Esophagus muscularis mucosa (tissue), 4 donors: ENCODE data around the gene GLIS2. TPM values are rescaled to one million over a fixed set of nuclear protein-coding genes. Genes with fewer than 3 reads are reported as not detected.

Experiments
- DNase-seq: peaks from one replicate; pipeline ENCODE4 v3.0.0-alpha.2; 2017; ENCODE audit errors: extremely low spot score
- H3K27ac ChIP-seq, 4 donors: fragments of 200-600 bp; sonication (generic); replicated peaks in 1 of 4; 1 replicate in 3 of 4; 2 replicates in 1 of 4; pipeline ENCODE4 v1.5.1; 2016 to 2019; ENCODE audit warnings: mild to moderate bottlenecking in 1 of 4
- H3K27me3 ChIP-seq, 4 donors: fragments of 200-600 bp; sonication (generic); one replicate each; pipeline versions ENCODE4 v1.5.1 to v1.6.0; 2016 to 2019
- H3K36me3 ChIP-seq, 4 donors: fragments of 200-600 bp; sonication (generic); one replicate each; pipeline ENCODE4 v1.5.1; 2016 to 2019
- H3K4me1 ChIP-seq, 4 donors: fragments of 200-600 bp; sonication (generic); one replicate each; pipeline ENCODE4 v1.5.1; 2016 to 2019
- H3K4me3 ChIP-seq, 4 donors: fragments of 200-600 bp; sonication (generic); 1 replicate in 2 of 4; 2 replicates in 2 of 4; pipeline ENCODE4 v1.5.1; 2016 to 2019; ENCODE audit warnings: mild to moderate bottlenecking in 4 of 4, moderate library complexity in 1 of 4
- H3K9me3 ChIP-seq, 4 donors: fragments of 200-600 bp; sonication (generic); 1 replicate in 3 of 4; 2 replicates in 1 of 4; pipeline ENCODE4 v1.5.1; 2016 to 2019
- CTCF ChIP-seq, 3 experiments: fragments of 200-600 bp in 2 of 3; fragments of 450-650 bp in 1 of 3; sonication (generic) in 2 of 3; IDR thresholded peaks; one replicate each; pipeline ENCODE4 v1.5.1; 2017 to 2019; ENCODE audit warnings: antibody characterized with exemption in 3 of 3, mild to moderate bottlenecking in 2 of 3, moderate library complexity in 1 of 3
- EP300 ChIP-seq: sonication (generic); formaldehyde crosslinking; IDR thresholded peaks from one replicate; pipeline ENCODE4 v1.6.1; 2017; ENCODE audit warnings: antibody characterized with exemption
- POLR2A ChIP-seq: fragments of 450-650 bp; IDR thresholded peaks from one replicate; pipeline ENCODE4 v1.6.1; 2017; ENCODE audit warnings: antibody characterized with exemption, moderate library complexity, mild to moderate bottlenecking, low read depth
- POLR2AphosphoS5 ChIP-seq, 2 donors: sonication (generic); formaldehyde crosslinking; IDR thresholded peaks; one replicate each; pipeline ENCODE4 v1.6.1; 2017; ENCODE audit warnings: antibody characterized with exemption in 2 of 2
- WGBS: methylation state at CpG from one replicate; pipeline ENCODE4 v1.1.5; 2018; 5-methylcytosine and 5-hydroxymethylcytosine counted together
- intact Hi-C: fragments of 100-400 bp; cut with DNase I; formaldehyde crosslinking; loops from one replicate; pipeline ENCODE4 v1.15.1; 2023
- total RNA-seq, 4 donors: library from RNA; depleted of rRNA; stranded (reverse); fragments of >200 nt; gene quantifications; one replicate each; pipeline versions ENCODE4 v1.1.0 to v1.2.1, GENCODE V29; 2016

Gene GLIS2
- total RNA-seq, 4 donors from 2014 or later, result 10.8 to 32.6 (median 14.9) TPM

- WGBS, result 87% methylated on average over 10 of the region's 13 CpGs
- intact Hi-C loops, result no loop called here
- Histone ChIP-seq H3K36me3 (peaks cover 14 to 52% (median 47%) of the 10 kb centered on the region in 4 donors), H3K9me3 (no peaks in the 10 kb centered on the region), H3K27ac (no peak overlapping the region), H3K4me3 (no peak overlapping the region), H3K27me3 (no peaks in the 10 kb centered on the region), H3K4me1 (peaks cover 2 to 19% (median 16%) of the 10 kb centered on the region in 4 donors)
- DNase-seq, result no peak
- TF ChIP-seq POLR2AphosphoS5 (IDR thresholded peaks at IDR 0.05) (no peak), EP300 (no peak), CTCF (IDR thresholded peaks at IDR 0.05) (no peak), POLR2A (no peak)
These were observed 50.1 kb downstream of the GLIS2 start for GRCh38 chr16:4366016-4366415.

- no peak for DNase-seq
- intact Hi-C loops, result no loop called here
- no peaks in the 10 kb centered on the region for H3K27me3 ChIP-seq
- H3K4me1 ChIP-seq, result peaks cover 11 to 33% (median 28%) of the 10 kb centered on the region in 4 donors
- no peak overlapping the region for H3K27ac ChIP-seq
- no peak overlapping the region for H3K4me3 ChIP-seq
- no peaks in the 10 kb centered on the region for H3K9me3 ChIP-seq
- TF ChIP-seq CTCF (IDR thresholded peaks at IDR 0.05) (no peak), POLR2A (no peak), EP300 (no peak), POLR2AphosphoS5 (IDR thresholded peaks at IDR 0.05) (no peak)
- 98% methylated on average over 5 of the region's 5 CpGs for WGBS
- peaks cover 12 to 38% (median 33%) of the 10 kb centered on the region in 4 donors for H3K36me3 ChIP-seq
These were observed 51.6 kb downstream of the GLIS2 start for GRCh38 chr16:4367393-4367856.

- DNase-seq, result no peak
- TF ChIP-seq POLR2AphosphoS5 (IDR thresholded peaks at IDR 0.05) (no peak), CTCF (IDR thresholded peaks at IDR 0.05) (no peak), EP300 (no peak), POLR2A (no peak)
- Histone ChIP-seq H3K9me3 (no peaks in the 10 kb centered on the region), H3K27ac (no peak overlapping the region), H3K4me3 (no peak overlapping the region), H3K27me3 (no peaks in the 10 kb centered on the region), H3K36me3 (peaks cover 2 to 21% (median 17%) of the 10 kb centered on the region in 4 donors), H3K4me1 (peaks cover 28 to 51% (median 45%) of the 10 kb centered on the region in 4 donors)
- 92% methylated on average over 2 of the region's 13 CpGs for WGBS
- intact Hi-C loops, result no loop called here
These were observed 53.3 kb downstream of the GLIS2 start for GRCh38 chr16:4369007-4369733.

- H3K27ac ChIP-seq, result peak overlapping the region; percentile 82 to 90 (median 84)
- H3K4me3 ChIP-seq, result no peak overlapping the region
- intact Hi-C loops, result no loop called here
- no peaks in the 10 kb centered on the region for H3K27me3 ChIP-seq
- no peak for DNase-seq
- peaks cover 0 to 11% (median 7%) of the 10 kb centered on the region in 4 donors for H3K36me3 ChIP-seq
- no peaks in the 10 kb centered on the region for H3K9me3 ChIP-seq
- no peak for TF ChIP-seq EP300
- TF ChIP-seq POLR2AphosphoS5 (IDR thresholded peaks at IDR 0.05), result no peak
- TF ChIP-seq CTCF (IDR thresholded peaks at IDR 0.05), result no peak
- no peak for TF ChIP-seq POLR2A
- H3K4me1 ChIP-seq, result peaks cover 38 to 61% (median 55%) of the 10 kb centered on the region in 4 donors
- WGBS, result 92% methylated on average over 3 of the region's 3 CpGs
These were observed 54.3 kb downstream of the GLIS2 start for GRCh38 chr16:4370151-4370550.
